ENCODE results near the gene BBS7.

- TF ChIP-seq CTCF (IDR thresholded peaks at IDR 0.05) (no peak), POLR2A (IDR thresholded peaks at IDR 0.05) (no peak)
Observed at GRCh38 chr4:121811122-121811521, 59.2 kb downstream of the BBS7 start.

Measured in testis (tissue), 2 donors.